ENCODE measurements around the gene LDB3. TPM values are rescaled to one million over a fixed set of nuclear protein-coding genes. Genes with fewer than 3 reads are reported as not detected.

Gene LDB3
- total and polyA plus RNA-seq, 7 donors, result 1.2 to 42.1 (median 13.2) TPM

DNA sequence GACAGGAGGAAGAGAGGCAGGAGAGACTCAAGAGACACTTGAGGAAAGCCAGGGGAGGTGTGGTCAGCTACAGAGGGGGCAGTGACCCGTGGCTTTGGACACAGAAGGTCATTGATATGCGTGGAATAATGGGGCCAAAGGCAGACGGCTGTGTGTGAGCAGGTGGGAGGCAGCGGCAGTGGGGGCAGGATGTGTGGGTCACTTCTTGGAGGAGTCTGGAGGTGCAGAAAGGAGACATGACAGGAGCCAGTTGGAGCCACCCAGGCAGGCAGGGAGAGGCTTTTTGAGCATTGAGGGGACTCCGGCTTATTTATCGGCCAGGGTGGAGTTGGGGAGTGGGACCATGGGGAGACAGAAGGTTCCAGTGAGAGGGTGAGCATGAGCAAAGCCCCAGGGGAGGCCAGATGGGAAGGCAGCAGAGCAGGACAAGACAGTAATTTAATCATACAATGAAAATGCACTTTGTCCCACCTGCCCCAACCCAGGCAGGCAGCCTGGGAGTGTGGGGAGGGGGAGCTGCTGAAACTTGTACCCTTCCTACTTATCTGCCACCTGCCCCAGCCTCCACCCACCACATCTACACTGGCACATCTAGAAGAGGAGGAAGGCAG, 5.0 kb downstream of the LDB3 start:
- WGBS, 2 donors, result 78 to 87% methylated on average over 6 of the region's 6 CpGs
- no peak for DNase-seq
- intact Hi-C loops (cut with DNase I), result no loop called here
- peak overlapping the region in 1 of 4 donors; percentile 30 for H3K4me3 ChIP-seq
- TF ChIP-seq POLR2A (IDR thresholded peaks at IDR 0.05), result no peak
- no peak for TF ChIP-seq POLR2AphosphoS5 (IDR thresholded peaks at IDR 0.05)
- no peak for TF ChIP-seq EP300 (IDR thresholded peaks at IDR 0.05)
- TF ChIP-seq CTCF (IDR thresholded peaks at IDR 0.05), result no peak
- H3K4me1 ChIP-seq, result peaks cover 0 to 83% (median 70%) of the 10 kb centered on the region in 4 donors
- H3K27ac ChIP-seq, result peak overlapping the region; percentile 87 to 96 (median 92)
- no peaks in the 10 kb centered on the region for H3K36me3 ChIP-seq
- H3K9me3 ChIP-seq, result no peaks in the 10 kb centered on the region
- H3K27me3 ChIP-seq, result no peaks in the 10 kb centered on the region

- Histone ChIP-seq H3K4me3 (no peak overlapping the region), H3K27me3 (no peaks in the 10 kb centered on the region), H3K9me3 (no peaks in the 10 kb centered on the region), H3K27ac (peak overlapping the region; percentile 87 to 96 (median 92)), H3K36me3 (no peaks in the 10 kb centered on the region), H3K4me1 (peaks cover 0 to 88% (median 71%) of the 10 kb centered on the region in 4 donors)
- DNase-seq, result no peak
- TF ChIP-seq CTCF (IDR thresholded peaks at IDR 0.05) (no peak), EP300 (IDR thresholded peaks at IDR 0.05) (no peak), POLR2AphosphoS5 (IDR thresholded peaks at IDR 0.05) (no peak), POLR2A (IDR thresholded peaks at IDR 0.05) (no peak)
- intact Hi-C loops (cut with DNase I), result no loop called here
- WGBS, 2 donors, result 40 to 53% methylated on average over 11 of the region's 11 CpGs
Observed at GRCh38 chr10:86673827-86674581, 5.7 kb downstream of the LDB3 start.

- 92 to 95% methylated on average over 3 of the region's 3 CpGs for WGBS, 2 donors
- no peak for DNase-seq
- Histone ChIP-seq H3K36me3 (peaks cover 0 to 3% (median 0%) of the 10 kb centered on the region in 4 donors), H3K4me1 (peaks cover 0 to 82% (median 74%) of the 10 kb centered on the region in 4 donors), H3K27ac (peak overlapping the region; percentile 87 to 96 (median 92)), H3K27me3 (no peaks in the 10 kb centered on the region), H3K4me3 (no peak overlapping the region), H3K9me3 (no peaks in the 10 kb centered on the region)
- TF ChIP-seq EP300 (IDR thresholded peaks at IDR 0.05) (no peak), POLR2A (IDR thresholded peaks at IDR 0.05) (no peak), CTCF (IDR thresholded peaks at IDR 0.05) (no peak), POLR2AphosphoS5 (IDR thresholded peaks at IDR 0.05) (no peak)
- intact Hi-C loops (cut with DNase I), result no loop called here
Observed at GRCh38 chr10:86674912-86675311, 6.6 kb downstream of the LDB3 start.

DNA sequence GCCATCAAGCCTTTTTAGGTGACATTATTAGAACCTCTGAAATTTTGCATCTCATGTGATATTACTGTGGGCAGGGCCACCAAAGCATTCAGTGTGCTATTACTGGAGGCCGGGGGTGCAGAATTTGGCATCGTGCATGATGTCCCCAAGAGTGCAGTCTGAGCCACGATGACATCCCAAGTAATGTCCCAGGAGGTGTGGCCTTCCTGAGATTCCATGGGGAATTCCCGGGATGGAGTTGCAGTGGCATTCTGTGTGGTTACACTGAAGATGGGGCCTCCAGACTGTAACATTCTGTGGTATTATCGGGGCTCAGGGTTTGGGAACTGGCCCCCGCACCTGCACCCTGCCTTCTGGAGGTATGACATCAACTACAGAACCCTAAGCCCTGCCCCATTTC, 9.1 kb downstream of the LDB3 start:
- WGBS, 2 donors, result 75 to 79% methylated on average over 6 of the region's 6 CpGs
- intact Hi-C loops (cut with DNase I), result no loop called here
- Histone ChIP-seq H3K36me3 (peaks cover 0 to 14% (median 4%) of the 10 kb centered on the region in 4 donors), H3K4me3 (no peak overlapping the region), H3K9me3 (no peaks in the 10 kb centered on the region), H3K27ac (peak overlapping the region; percentile 87 to 96 (median 92)), H3K27me3 (no peaks in the 10 kb centered on the region), H3K4me1 (peaks cover 0 to 88% (median 76%) of the 10 kb centered on the region in 4 donors)
- no peak for DNase-seq
- no peak for TF ChIP-seq CTCF (IDR thresholded peaks at IDR 0.05)
- no peak for TF ChIP-seq POLR2A (IDR thresholded peaks at IDR 0.05)
- TF ChIP-seq EP300 (IDR thresholded peaks at IDR 0.05), result no peak
- no peak for TF ChIP-seq POLR2AphosphoS5 (IDR thresholded peaks at IDR 0.05)
